ENCODE data around the gene LARP6.

GRCh38 chr15:70835841-70836240 lies 18.1 kb downstream of the LARP6 start:
- TF ChIP-seq TSHZ2 (CRISPR knock-in tag; IDR thresholded peaks at IDR 0.05) (no peak), TCF4 (CRISPR knock-in tag; IDR thresholded peaks at IDR 0.05; ENCODE audit: borderline replicate concordance) (no peak), ZC3H10 (CRISPR knock-in tag; IDR thresholded peaks at IDR 0.05) (no peak)
